NOMO-1 treated with dmso at 0.1 percent for 144 hours (cell line): ENCODE results near the gene P2RY6.
"Not testable (repeated sequence)": the region's sequence is repeated elsewhere in the genome, so short reads cannot be mapped to it uniquely, and the experiment has no call there.

Experiments used
- DNase-seq: peaks from one replicate; lab custom pipeline; 2025; ENCODE audit not compliant: unreplicated experiment; lab: John Stamatoyannopoulos, UW

The P2RY6 gene

GRCh38 chr11:73259406-73260126 lies 12.6 kb upstream of the P2RY6 start:
- no peak for DNase-seq

DNA sequence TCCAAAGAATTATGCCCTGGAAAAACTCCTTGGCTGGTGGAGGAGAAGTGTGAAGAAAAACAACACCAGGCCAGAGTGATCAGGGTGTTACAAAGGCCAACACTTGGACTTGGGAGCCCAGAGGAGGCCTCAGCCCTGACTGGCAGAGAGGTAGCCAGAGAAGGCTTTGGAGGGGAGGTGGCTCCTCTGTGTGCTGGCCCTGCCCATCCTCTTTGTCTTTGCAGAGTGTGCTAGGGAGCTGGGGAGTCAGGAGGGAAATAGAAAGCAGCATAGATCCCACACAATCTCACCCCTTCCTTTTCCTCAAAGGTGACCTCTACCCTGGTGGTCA lies 12.0 kb upstream of the P2RY6 start:
- no peak for DNase-seq

GRCh38 chr11:73262851-73263495 lies 9.2 kb upstream of the P2RY6 start:
- no peak for DNase-seq

DNA sequence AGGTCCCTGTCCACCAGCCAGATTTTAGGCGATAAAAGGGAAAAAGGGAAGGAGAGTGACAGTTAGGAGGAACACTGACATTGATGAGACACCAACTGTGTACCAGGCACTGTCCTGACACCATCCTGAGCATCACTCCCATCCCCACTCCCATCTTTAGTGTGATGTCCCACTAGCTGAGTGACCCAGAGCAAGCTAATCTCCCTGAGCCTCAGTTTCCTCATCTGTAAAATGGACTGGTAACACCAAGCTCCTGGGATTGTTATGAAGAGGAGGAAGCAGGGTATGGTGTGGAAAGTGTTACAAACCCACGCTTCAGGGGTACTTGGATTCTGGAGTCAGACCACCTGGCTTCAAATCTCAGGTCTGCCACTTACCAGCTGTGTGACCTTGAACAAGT lies 8.5 kb upstream of the P2RY6 start:
- DNase-seq: no peak

GRCh38 chr11:73265278-73265810 lies 6.8 kb upstream of the P2RY6 start:
- no peak for DNase-seq

DNA sequence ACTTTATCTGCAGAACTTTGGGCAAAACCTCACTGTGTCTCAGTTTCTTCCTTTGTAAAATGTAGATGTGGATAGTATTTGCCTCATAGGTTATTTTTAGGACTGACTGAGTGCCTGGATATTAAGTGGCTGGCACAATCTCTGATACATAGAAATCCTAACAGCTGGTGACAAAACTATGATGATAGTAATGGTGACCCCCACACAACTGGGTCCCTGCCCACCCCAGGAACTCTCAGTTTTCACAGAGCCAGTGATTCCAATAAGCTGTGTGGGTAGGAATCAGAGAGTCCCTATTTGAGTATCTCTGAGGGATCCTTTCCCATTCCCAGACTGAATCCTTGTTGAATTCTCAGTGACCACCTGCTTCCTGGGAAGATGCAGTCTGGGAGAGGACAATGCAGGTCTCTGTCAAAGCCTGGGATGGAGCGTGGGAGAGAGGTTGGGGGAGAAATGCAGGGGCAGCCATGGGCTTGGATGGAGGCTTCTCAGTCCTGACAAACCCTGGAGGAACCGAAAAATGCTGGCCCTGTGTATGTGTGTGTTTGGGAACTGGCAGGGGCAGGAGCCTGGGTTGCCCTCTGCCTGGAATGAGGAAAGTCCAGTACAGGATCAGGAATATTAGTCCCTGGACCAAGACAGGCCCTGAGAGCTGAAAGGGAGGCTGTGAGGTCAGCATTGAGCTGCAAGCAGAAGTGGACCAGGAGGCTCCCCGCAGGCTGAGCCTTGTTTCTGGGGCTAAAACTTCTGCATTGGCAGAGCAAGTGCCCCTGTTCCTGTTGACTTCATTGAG lies 6.1 kb upstream of the P2RY6 start:
- no peak for DNase-seq

DNA sequence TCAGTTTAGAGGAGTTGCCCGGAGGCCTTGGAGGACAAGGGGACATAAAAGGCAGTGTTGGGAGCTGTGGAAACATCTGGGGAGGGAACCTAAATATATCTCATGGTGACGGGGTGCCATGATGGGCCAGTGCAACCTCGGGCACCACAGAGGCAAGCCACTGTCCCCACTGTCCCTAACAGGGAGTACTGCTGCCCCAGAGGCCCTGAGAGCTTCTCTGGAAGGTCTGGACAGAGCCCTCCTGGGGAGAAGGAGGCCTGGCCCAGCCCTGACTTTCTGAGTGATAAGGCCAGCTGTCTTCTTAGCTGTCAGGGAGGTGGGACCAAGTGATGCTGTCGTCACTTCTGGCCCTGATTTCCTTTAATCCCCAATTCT lies 5.5 kb upstream of the P2RY6 start:
- DNase-seq: no peak

GRCh38 chr11:73267122-73267846 lies 4.9 kb upstream of the P2RY6 start:
- no peak for DNase-seq

DNA sequence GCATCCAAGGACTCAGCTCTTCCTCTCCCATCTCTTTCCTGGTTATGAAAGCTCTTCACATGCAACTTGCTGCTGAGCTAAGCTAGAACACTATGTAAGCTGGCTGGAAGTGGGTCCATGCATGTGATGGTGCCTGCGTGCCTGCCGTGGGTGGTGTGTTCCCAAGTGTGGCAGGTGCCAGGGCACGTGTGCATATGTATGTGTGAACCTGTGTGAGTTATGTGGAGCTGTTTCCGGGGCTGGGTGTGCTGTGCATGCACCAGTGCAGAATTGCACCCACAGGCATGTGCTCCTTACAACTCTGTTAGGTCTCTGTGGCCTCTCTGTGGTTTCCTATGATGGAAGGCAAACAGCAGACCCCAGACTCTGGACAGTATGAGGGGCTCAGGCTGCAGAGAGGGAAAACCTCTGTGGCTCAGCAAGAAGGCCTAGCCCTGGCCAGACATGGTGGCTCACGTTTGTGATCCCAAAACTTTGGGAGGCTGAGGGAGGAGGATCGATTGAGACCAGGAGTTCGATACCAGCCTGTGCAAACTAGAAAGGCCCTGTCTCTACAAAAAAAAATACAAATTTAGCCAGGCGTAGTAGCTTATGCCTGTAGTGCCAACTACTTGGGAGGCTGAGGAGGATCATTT lies 4.1 kb upstream of the P2RY6 start:
- no peak for DNase-seq

- DNase-seq: no peak
Observed at GRCh38 chr11:73268671-73269271, 3.4 kb upstream of the P2RY6 start.

DNA sequence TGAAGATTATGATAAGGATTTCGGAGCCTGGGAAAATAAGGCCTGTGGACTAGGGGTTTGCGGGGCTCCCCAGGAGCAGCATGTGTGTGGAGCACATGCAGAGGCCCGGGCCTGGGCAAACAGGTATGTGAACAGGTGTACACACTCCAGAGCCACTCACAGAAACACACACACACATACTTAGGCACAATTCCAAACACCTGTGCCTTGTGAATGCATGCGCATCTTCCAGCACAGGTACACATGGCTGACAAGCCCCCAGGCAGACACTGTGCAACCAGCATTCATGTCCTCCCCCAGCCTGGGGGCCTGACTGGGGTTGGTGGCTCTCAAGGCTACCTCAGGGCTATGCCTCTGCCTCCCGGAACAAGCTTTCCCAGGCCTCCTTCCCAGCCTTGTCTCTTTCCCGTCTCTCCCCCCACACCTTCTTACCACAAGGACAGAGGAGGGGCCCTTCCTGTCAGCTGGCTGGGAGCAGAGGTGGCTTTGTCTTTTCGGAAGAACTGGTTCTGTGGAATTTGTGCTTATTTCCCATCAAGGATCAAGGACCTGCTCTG lies 2.6 kb upstream of the P2RY6 start:
- no peak for DNase-seq

GRCh38 chr11:73270016-73270854 lies 1.9 kb upstream of the P2RY6 start:
- peak; percentile 10 for DNase-seq

DNA sequence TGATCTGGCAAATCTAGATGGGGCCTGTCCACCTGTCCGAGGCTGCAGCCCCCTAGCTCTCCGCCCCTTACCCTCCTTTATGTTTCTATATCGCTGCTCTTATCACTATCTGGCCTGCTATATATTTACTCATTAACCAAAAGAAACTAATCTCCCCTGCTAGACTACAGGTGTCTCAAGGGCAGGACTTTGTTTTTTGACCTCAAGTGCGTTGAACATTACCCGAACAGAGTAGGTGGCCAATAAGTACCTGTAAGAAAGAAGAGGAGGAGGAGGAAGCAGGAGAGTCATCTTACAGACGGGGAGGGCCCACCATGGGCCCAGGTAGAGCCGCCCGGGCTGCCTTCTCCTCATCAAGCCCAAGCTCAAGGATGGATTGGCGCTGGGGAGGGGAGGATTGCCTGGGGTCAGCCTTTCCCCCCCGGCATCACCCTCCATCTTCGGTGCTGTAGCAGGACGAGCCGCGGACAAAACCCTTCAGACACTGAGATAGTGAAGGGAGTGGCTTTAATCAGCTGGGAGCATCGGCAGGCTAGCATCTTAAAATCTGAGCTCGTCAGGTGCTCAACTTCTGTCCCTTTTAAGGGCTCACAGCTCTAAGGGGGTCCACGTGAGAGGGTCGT lies 1.2 kb upstream of the P2RY6 start:
- no peak for DNase-seq

DNA sequence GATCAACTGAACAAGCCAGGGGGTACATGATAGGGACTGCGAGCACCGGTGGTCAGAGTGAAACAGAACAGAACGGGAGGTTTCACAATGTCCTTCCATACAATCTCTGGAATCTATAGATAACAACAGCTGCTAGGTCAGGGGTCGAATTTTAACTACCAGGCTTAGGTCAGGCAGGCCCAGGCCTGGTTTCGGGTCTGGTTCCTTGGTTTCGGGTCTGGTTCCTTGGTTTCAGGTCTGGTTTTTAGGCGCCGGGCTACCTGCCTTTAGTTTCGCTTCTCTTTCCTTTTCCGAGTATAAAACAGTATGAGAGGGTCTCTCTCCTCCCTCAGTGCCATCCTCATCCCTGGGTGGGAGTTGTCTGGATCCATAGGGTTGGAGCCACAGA lies 666 bp upstream of the P2RY6 start:
- DNase-seq: not testable (repeated sequence)

- DNase-seq: no peak
Observed at GRCh38 chr11:73272680-73273038, 521 bp downstream of the P2RY6 start.

- DNase-seq: no peak
Observed at GRCh38 chr11:73273222-73273895, 1.2 kb downstream of the P2RY6 start.

DNA sequence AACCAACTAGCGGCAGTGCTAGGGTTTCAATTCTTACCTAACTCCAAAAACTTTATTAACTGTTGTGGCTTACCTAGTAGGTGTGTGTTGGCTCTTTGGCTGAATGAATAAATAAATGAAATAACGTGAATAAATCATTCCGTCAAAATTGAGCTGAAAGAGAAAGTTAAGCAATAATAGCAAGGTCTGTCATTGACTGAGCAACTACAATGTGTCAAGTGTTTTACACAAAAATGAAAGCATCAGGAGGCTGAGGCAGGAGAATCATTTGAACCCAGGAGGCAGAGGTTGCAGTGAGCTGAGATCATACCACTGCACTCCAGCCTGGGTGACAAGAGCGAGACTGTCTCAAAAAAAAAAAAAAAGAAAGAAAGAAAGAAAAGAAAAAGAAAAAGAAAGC lies 2.1 kb downstream of the P2RY6 start:
- DNase-seq: not testable (repeated sequence)

GRCh38 chr11:73274722-73275380 lies 2.7 kb downstream of the P2RY6 start:
- DNase-seq: peak; percentile 30
